Measurements from ENCODE around the gene DAAM2.

DAAM2 gene

GRCh38 chr6:39912446-39912845 is 120.3 kb downstream of the DAAM2 start:
- FAIRE-seq: no peak

- FAIRE-seq: no peak
These were observed 121.3 kb downstream of the DAAM2 start for GRCh38 chr6:39913391-39913916.

GRCh38 chr6:39914239-39914638 is 122.1 kb downstream of the DAAM2 start:
- FAIRE-seq: no peak

- FAIRE-seq: no peak
These were observed 123.7 kb downstream of the DAAM2 start for GRCh38 chr6:39915866-39916265.

- FAIRE-seq: no peak
These were observed 125.2 kb downstream of the DAAM2 start for GRCh38 chr6:39917329-39917728.

GRCh38 chr6:39917981-39918380 is 125.8 kb downstream of the DAAM2 start:
- no peak for FAIRE-seq

- FAIRE-seq: no peak
These were observed 126.7 kb downstream of the DAAM2 start for GRCh38 chr6:39918831-39919230.

- FAIRE-seq: no peak
These were observed 128.0 kb downstream of the DAAM2 start for GRCh38 chr6:39920157-39920556.

- FAIRE-seq: no peak
These were observed 130.6 kb downstream of the DAAM2 start for GRCh38 chr6:39922821-39923220.

GRCh38 chr6:39923394-39923793 is 131.2 kb downstream of the DAAM2 start:
- FAIRE-seq: no peak

- FAIRE-seq: no peak
These were observed 131.7 kb downstream of the DAAM2 start for GRCh38 chr6:39923861-39924260.

- FAIRE-seq: no peak
These were observed 132.1 kb downstream of the DAAM2 start for GRCh38 chr6:39924283-39924682.

GRCh38 chr6:39925191-39925930 is 133.2 kb downstream of the DAAM2 start:
- FAIRE-seq: no peak

GRCh38 chr6:39925931-39926290 is 133.7 kb downstream of the DAAM2 start:
- no peak for FAIRE-seq

- FAIRE-seq: no peak
These were observed 134.5 kb downstream of the DAAM2 start for GRCh38 chr6:39926668-39927067.

- no peak for FAIRE-seq
These were observed 135.0 kb downstream of the DAAM2 start for GRCh38 chr6:39927159-39927558.

- no peak for FAIRE-seq
These were observed 137.0 kb downstream of the DAAM2 start for GRCh38 chr6:39929039-39929732.

GRCh38 chr6:39929733-39930461 is 137.7 kb downstream of the DAAM2 start:
- FAIRE-seq: no peak

GRCh38 chr6:39930540-39930939 is 138.4 kb downstream of the DAAM2 start:
- FAIRE-seq: no peak

- no peak for FAIRE-seq
These were observed 139.4 kb downstream of the DAAM2 start for GRCh38 chr6:39931607-39932006.

- FAIRE-seq: no peak
These were observed 140.3 kb downstream of the DAAM2 start for GRCh38 chr6:39932386-39932910.

GRCh38 chr6:39933669-39934130 is 141.5 kb downstream of the DAAM2 start:
- FAIRE-seq: no peak

- no peak for FAIRE-seq
These were observed 142.1 kb downstream of the DAAM2 start, which contains the start of gene MOCS1 for GRCh38 chr6:39934131-39934757. Gene MOCS1, minus strand, starts transcription at chr6:39934462. Its CDS starts 45 bp downstream, at chr6:39934417.

Data from TTC549 (cell line).